GM18498 (cell line): ENCODE results near the gene TNXB.

Experiments used
- ATAC-seq: cut with Tn5 transposase; IDR thresholded peaks from one replicate; pipeline ENCODE4 v1.9.1; 2021; ENCODE audit warnings: mild to moderate bottlenecking, moderate library complexity; ENCODE audit not compliant: unreplicated experiment

Gene TNXB, protein sequence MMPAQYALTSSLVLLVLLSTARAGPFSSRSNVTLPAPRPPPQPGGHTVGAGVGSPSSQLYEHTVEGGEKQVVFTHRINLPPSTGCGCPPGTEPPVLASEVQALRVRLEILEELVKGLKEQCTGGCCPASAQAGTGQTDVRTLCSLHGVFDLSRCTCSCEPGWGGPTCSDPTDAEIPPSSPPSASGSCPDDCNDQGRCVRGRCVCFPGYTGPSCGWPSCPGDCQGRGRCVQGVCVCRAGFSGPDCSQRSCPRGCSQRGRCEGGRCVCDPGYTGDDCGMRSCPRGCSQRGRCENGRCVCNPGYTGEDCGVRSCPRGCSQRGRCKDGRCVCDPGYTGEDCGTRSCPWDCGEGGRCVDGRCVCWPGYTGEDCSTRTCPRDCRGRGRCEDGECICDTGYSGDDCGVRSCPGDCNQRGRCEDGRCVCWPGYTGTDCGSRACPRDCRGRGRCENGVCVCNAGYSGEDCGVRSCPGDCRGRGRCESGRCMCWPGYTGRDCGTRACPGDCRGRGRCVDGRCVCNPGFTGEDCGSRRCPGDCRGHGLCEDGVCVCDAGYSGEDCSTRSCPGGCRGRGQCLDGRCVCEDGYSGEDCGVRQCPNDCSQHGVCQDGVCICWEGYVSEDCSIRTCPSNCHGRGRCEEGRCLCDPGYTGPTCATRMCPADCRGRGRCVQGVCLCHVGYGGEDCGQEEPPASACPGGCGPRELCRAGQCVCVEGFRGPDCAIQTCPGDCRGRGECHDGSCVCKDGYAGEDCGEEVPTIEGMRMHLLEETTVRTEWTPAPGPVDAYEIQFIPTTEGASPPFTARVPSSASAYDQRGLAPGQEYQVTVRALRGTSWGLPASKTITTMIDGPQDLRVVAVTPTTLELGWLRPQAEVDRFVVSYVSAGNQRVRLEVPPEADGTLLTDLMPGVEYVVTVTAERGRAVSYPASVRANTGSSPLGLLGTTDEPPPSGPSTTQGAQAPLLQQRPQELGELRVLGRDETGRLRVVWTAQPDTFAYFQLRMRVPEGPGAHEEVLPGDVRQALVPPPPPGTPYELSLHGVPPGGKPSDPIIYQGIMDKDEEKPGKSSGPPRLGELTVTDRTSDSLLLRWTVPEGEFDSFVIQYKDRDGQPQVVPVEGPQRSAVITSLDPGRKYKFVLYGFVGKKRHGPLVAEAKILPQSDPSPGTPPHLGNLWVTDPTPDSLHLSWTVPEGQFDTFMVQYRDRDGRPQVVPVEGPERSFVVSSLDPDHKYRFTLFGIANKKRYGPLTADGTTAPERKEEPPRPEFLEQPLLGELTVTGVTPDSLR (N-terminal part only)

DNA sequence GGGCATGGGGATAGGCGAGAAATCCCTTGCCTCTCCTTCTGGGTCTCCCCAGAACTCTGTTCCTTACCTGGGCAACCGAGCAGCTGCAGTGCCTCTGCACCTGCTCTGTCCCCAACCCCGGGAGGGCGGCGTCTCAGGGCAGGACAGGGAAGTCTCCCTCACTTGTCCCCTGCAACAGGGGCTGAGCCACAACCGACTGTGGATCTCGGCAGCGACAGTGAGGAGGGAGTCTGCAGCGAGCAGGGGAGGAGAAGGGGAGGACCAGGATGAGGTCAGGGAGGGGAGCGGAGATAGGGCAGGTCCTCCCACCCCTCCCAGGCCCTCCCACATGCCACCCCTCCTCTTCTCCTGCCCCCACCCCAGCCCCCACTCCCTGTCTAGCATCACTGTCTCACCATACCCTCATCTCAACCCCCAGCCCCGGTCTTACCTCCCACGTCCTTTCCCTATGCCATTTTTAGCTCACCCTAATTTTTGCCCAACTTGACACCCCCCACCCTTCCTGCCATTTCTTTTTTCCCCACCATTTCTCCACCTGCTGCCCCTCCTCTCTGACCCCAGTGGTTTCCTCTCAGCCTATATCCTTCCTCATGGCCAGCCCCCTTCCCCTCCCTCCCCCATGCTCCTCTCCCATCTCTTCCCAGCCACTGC is at the start of gene TNXB:
Gene TNXB, minus strand, starts transcription at position 225 of the 651 bp plus-strand sequence. CDS start 11,140 bp downstream, outside the sequence.
- no peak for ATAC-seq

DNA sequence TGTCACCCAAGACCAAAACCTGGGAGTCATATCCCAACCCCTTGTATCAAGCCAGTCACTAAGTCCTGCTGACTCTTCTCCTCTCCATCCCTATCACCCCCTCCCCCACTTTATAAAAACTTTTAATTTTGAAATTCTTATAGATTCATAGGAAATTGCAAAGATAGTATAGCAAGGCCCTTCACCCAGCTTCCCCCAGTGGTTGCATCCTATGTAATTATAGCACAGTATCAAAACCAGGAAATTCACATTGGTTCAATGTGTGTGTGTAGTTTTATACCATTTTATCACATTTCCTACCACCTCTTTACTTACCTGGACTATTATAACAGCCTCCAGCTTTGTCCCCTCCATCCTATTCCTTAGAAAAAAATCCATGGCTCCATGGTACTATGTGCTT is 48.9 kb upstream of the TNXB start:
- no peak for ATAC-seq

DNA sequence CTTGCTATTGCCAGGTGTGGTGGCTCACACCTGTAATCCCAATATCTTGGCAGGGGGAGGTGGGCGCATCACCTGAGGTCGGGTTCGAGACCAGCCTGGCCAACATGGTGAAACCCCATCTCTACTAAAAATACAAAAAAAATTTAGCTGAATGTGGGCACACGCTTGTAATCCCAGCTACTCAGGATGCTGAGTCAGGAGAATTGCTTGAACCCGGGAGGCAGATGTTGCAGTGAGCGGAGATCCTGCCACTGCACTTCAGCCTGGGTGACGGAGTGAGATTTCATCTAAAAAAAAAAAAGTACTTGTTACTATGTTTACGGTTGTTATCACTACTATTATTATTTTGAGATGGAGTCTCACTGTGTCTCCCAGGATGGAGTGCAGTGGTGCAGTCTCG is 47.8 kb upstream of the TNXB start:
- ATAC-seq, result no peak

- peak; percentile 68 for ATAC-seq
These were observed 45.5 kb upstream of the TNXB start for GRCh38 chr6:32154514-32155161.

- ATAC-seq, result peak; percentile 33
These were observed 44.7 kb upstream of the TNXB start, which contains the start of gene PPT2 for GRCh38 chr6:32153564-32154513. PPT2 (plus strand) TSS chr6:32154141; CDS start chr6:32154595, 454 bp downstream.

- ATAC-seq, result no peak
These were observed 43.8 kb upstream of the TNXB start for GRCh38 chr6:32152769-32153563.

DNA sequence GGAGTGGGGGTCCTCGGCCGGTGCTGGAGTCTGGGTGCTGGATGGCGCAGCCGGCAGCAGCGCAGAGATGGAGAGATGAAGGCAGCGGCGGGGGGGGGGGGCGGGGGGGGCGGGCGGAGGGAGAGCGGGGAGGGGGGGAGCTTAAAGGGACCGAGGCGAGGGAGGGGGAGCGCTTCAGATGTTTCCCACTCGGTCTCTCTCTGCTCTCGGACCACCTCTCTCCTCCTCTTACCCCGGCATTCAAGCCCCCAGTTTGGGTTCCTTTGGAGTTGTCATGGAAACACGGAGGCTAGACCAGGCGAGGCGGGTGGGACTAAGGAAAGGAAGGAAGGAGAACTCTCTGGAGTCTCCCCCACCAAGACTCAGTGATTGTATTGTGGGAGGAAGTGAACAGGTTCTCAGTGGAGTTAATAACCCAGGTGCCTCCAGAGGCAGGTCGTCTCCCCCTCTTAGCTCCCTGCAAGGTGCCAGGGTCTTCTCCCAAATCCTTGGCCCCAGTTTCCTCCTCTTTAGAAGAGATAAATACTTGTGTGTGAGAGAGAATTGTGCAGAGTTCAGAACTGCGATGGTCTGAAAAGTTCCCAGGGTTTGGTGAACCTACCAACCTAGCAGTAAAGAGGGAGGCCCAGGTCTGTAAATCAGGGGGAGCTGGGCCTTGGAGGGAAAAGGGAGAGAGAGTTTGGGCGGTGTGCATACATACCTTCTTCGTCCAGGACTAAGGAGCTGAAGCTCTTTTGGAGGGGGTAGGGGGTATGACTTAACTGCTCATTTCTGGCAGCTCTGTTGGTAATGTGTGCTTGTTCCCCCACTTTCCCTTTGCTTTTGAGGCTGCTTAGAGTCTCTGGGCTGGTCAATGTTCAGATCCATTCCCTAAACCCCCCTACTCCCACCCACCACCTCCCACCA is 43.0 kb upstream of the TNXB start, which contains the start of gene PRRT1:
Gene PRRT1, minus strand, starts transcription at position 77 of the 906 bp plus-strand sequence. CDS start 112 bp downstream, outside the sequence.
- ATAC-seq, result no peak

- ATAC-seq, result no peak
These were observed 42.2 kb upstream of the TNXB start for GRCh38 chr6:32151181-32151862.

DNA sequence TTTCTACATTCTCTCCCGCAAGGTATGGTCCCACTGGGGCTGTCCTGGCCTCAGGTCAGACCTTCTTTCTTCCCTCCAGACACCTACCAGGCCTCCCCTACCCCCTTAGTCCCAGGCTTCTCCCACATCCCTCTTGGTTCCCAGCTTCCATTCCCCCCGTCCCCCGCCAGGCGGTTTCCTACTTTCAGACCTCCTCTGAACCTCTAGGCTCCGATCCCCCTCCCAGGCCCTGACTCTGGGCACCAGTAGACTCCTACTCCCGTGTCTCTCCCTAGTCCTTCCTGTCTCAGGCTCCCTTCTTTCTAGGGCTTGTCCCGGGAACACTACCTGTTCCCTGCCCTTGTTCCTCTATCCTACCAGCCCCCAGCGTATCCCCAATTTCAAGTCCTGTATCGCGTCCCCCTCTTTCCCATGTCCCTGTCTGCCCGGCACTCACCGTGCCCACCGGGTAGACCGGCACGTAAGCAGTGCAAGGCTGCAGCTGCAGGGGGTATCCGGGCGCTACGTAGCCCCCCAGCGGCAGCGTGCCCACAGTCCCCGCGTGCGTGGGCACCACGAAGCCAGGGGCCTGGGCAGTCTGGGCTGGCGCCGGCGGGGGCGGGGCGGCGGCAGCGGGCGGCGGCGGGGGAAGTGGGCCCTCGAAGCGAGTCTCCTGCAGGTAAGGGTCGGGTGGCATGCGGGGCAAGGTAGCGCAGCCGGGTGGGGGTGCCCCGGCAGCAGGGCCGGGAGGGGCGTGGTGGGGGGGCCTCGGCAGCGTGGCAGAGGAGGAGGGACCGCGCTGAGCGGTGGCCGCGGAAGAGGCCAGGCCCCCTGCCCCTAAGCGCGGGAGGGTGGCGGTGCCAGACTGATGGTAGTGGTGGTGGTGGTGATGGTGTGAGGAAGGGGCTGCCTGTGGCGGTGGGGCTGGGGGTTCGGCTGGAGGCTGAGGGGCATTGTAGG is 41.1 kb upstream of the TNXB start:
- no peak for ATAC-seq

- no peak for ATAC-seq
These were observed 40.1 kb upstream of the TNXB start for GRCh38 chr6:32149092-32149755.

DNA sequence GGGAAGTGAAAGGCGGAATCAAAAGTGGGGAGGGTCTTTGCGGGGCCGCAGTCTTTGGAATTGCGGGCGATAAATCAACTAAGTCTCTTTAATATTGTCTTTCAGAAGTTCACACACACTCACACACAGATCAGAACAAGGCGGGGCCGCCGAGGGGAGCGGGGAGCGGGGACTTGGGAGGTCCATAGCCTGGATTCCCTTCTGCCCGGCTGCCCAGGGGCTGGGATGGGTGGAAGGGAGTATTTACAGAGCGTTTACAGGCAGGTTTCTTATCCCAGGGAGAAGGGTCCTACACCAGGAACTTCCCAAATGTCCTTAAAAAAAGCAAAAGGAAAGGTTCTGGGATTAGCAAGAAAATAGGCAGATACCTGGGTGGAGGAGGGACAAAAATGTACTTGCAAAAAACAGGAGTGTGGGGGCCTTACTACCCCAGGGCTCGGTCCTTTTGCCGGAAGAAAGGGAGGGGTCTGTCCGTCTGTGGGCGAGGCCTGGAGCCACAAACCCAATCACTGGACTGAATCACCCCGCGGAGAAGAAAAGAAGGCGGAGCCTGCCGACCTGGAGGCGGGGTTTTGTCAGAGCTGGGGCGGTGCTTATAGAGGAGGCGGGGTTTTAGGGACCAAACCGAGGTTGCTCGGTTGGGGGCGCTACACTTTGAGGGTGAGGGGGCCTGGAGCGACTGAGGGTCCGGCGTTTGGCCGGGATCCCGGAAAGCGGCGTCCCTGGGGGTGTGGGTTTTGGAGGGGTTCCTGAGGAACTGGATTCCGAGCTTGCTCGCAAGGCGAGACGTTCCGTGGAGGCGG is 39.4 kb upstream of the TNXB start:
- ATAC-seq, result no peak

GRCh38 chr6:32147401-32148132 is 38.4 kb upstream of the TNXB start:
- ATAC-seq, result no peak

DNA sequence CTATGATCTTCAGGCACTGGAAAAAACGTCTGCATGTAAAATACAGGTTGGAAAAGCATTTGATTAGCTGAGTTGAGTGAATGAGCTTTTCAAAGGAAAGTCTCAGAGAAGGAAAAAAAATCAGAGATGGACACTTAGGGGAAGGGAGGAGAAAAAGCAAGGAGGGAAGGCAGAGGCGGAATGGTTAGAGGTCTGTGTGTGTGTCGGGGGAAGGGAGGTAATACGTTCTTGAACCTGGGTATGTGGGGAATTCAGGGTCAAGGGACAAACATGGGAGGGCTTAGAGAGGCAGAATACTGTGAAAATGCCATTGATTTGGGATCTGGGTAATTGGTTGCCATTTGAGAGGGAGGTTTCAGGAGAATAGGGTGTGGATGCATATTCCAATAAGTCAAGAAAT is 37.5 kb upstream of the TNXB start:
- ATAC-seq, result no peak
